NAMALWA (cell line): ENCODE results near the gene RNF144A.
"Not testable (repeated sequence)": the region's sequence is repeated elsewhere in the genome, so short reads cannot be mapped to it uniquely, and the experiment has no call there.

Experiments
- DNase-seq: peaks from one replicate; pipeline ENCODE4 v3.0.0-alpha.2; 2015; ENCODE audit warnings: low spot score

The RNF144A gene

DNA sequence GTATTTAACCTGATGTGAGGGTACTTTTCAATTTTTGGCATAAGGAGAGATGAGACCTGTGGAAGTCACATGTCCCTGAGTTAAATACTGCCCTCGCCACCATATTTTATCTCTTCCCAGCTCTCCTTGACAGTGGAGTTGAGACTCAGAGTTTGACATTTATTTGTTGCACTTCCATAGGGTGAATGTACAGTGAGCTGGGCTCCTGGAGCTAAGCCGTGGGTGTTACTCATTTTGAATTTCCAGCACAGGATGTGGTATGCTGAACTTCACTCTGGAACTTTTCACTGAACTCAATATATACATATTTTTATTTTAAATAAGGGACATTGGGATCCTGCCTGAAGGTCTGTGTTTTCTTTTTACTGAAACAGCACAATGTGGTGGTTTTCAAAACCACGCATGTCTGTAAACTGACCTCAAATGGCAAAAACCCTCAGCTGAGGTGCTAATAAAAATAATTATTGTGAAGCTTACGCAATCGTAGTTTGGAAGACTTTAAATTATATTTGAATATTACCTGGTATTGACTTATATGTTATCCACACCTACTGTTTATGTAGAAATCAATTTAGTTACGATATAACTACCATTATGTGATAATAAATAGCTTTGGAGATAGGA lies 12.1 kb downstream of the RNF144A start:
- no peak for DNase-seq

DNA sequence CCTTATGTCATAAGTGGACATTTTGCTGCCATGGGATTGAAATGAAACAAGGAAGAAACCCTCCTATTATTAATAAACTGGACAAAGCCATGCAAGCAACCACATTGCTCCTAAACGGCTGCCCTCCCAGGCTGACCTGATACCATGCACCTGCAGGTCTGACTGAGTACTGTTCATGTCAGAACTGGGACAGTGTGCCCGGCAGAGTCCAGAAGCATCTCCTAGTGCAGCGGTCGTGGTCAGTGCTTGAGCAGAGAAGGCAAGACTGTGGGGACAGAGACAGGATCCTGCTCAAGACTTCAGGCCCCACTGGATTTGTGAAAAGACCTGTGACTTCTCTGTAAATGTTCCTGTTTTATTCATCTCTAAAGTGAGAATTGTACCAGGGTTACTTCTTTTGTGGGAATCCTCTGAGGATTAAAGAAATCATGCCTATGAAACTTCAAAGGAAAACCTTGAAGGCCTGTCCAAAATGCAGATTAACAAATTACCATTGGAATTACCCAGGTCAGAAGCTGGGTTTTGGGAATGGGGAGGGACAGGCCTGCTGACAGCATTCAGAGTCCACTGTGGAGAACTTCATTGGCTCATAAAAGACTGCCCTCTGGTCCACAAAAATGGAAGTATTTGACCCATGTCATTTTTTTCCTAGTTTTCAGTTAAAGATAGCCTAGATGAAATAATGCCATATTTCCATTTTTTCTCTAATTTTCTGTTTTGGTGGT lies 13.9 kb downstream of the RNF144A start:
- DNase-seq, result no peak

DNA sequence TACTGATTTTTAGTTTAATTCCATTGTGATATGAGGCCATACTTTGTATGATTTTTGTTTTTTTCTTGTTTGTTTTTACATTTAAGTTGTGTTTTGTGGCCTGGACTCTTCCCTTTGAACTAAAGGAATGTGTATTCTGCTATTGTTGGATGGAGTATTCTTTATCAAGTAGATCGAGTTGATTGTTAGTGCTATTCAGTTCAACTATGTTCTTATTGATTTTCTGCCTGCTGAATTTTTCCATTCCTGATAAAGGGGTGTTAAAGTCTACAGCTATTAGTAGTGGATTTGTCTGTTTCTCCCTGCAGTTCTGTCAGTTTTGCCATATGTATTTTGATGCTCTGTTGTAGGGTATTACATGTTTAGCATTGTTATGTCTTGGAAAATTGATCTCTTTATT lies 14.5 kb downstream of the RNF144A start:
- no peak for DNase-seq

DNA sequence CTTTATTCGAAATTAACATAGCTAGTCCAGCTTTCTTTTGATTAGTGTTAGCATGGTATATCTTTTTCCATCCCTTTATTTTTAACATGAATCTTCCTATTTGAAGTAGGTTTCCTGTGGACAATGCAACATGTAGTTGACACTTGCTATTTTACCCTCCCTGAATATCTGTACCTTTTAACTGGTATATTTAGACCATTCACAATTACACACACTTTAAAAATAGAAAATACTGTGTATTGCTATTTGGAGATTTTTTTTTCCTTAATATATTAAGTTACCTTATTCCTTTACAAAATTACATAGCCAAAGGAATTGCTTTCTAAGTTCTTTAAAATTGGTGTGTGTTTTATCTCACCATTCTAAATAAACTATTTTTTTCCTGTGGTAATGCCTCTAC lies 15.0 kb downstream of the RNF144A start:
- no peak for DNase-seq

DNA sequence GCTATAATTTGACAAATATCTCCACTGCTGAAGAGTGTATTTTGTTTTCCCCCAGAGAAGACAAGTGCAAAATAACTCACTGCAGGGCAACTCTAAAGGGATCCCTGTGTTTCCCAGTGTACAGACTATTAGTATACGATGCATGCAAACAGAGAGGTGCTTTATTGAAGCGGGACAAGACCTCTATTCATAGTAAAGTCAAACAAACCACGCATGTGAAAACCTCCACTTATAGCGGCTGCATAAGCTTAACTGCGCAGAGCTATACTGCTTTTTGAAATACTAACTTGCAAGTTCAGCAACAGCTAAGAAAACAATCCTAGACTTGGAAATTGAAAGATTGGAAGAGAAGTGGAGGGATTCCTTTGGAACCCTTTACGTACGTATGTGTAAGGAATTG lies 15.6 kb downstream of the RNF144A start:
- no peak for DNase-seq

DNA sequence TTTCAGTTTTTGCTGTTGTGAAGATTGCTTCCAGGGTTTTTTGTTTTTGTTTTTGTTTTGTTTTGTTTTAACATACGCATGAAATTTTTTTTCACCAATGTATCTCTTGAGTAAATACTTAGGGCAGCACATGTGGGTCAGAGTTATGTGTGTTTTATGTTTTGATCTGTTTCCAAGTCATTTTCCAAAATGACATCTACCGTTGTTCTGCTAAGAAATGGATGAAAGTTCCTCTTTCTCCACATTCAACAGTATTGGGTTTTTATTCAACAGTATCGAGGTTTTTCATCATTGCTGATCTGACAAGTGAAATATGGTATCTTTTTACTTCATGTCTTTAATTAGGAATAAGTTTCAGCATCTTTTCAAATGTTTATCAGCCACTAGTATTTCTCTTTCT lies 16.7 kb downstream of the RNF144A start:
- no peak for DNase-seq

DNA sequence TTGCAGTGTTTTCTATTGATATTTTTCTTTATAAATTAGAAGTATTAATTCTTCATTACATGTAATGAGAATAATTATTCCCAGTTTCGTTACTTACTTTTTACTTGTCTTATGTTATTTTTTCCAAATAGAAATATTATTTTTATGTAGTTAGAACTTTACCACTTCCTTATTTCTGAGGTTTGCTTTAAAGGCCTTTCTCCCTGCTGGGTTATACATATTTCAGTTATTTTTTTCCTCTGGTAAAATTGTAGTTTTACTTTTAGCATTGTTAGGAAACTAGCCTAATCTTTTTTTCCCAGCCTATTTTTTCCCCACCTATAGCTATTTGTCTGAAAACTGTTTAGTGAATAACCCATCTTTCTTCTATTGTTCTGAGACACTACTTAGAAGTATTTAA lies 17.1 kb downstream of the RNF144A start:
- no peak for DNase-seq

DNA sequence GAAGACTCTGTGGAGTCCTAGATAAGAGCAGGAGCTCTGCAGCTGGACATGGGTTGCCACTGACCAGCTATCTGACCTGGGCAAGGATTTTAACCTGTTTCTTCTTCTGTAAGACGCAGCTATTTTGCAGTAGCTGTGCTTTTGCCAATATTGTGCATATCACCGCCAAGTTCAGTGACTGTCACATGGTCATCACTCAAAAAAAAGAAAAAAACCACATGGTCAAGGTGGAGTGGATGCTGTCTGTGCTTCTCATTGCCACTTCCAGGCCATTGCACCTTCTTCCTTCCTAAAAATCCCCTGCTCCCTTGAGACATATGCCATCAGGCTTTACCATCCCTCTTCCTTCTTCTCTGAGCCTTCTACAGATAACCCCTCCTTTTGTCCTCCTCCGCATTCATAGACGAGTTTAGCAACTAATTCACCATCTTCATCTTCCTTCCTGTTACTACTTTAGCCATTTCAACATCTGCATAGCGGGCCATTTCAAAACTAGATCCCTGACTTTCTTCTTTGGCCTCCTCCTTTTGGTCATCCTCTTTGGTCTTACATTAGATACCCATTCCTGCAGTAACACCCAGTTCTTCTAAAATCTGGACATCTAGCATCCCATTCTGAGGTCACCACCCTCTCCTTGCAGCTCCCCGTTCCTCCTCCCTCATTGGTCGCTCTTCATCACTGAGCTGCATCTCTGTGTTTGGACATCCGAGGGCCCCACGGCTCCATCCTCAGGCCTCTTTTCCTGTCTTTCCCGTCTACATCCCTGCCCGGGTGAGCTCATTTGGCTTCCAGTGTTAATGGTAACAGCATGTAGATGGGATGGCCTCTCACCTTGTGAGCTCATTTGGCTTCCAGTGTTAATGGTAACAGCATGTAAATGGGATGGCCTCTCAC lies 17.8 kb downstream of the RNF144A start:
- no peak for DNase-seq

DNA sequence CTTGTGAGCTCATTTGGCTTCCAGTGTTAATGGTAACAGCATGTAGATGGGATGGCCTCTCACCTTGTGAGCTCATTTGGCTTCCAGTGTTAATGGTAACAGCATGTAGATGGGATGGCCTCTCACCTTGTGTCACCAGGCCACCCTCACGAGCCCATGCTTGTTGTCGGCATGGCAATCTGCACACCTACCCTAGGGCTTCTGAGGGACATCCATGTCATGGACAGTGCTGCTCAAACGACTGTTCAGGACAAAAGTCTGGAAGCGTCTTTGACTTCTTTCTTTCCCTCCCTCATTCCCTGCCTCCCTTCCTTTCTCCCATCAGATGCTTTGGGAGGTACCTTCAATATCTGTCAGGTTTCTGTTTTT lies 18.4 kb downstream of the RNF144A start:
- not testable (repeated sequence) for DNase-seq

DNA sequence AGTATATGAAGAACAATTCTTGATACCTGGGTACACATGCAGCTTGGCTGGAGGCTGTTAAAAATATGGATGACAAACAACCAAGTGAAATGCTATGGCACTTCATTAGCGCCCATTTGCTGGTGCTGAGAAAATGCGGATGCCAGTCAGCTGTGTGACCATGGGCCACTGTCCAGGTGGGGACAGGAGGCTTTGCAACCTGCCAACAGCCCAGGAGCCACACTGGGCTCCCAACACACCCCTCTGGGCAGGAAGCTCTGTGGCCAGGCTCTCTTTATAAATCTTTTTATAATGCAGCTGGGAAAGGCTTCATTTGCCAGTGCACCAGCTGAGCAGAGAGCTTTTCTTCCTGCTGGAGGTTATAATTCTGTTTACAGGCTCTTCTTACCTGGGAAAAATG lies 19.9 kb downstream of the RNF144A start:
- no peak for DNase-seq

DNA sequence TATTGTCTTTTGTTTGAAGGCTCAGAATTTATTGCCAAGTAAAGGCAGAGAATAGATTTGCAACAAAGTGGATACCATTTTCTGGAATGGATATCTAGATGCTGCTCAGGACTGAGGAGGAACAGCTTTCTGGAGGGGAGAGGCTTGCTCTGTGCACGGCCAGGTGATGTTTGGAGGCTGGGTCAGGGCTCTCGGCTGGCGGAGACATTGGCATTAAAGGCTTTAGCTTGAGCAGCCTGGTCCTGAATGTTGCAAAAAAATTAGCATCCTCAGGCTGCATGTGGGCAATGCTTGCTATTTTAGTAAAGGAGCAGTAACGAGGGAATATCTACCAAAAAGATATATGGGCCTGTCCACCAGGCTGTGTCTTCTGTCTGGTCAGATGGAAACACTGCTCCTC lies 20.4 kb downstream of the RNF144A start:
- no peak for DNase-seq

DNA sequence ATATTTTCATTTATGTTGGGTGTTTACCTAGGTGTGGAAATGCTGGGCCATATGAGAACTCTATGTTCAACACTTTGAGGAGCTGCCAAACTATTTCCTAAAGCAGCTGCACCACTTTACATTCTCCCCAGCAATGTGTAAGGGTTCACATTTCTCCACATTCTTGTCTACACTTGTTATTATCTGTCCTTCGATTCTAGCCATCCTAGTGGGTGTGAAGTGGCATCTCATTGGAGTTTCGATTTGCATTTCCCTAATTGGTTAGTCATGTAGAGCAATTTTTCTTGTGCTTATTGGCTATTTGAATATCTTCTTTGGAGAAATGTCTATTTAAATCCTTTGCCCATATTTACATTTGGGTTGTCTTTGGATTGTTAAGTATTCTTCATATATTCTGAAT lies 21.9 kb downstream of the RNF144A start:
- no peak for DNase-seq

DNA sequence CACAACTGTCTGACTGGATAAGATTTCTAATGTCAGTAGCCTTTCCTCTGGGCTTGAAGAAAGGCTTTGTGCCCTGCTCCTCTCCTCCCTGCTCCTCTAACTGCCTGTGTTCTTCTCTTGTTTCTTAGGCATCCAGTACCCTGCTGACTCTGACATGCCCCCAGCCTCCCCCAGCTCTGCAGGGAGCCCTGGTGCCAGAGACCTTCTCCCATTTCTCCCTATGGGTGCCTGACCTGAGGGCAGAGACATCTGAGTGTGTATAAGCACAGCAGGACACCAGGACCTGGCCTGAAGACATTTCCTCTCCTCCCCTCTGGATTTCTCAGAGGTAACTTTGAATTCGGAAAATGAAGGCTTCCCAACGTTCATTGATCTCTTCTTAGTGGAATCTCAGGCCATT lies 23.6 kb downstream of the RNF144A start:
- no peak for DNase-seq

DNA sequence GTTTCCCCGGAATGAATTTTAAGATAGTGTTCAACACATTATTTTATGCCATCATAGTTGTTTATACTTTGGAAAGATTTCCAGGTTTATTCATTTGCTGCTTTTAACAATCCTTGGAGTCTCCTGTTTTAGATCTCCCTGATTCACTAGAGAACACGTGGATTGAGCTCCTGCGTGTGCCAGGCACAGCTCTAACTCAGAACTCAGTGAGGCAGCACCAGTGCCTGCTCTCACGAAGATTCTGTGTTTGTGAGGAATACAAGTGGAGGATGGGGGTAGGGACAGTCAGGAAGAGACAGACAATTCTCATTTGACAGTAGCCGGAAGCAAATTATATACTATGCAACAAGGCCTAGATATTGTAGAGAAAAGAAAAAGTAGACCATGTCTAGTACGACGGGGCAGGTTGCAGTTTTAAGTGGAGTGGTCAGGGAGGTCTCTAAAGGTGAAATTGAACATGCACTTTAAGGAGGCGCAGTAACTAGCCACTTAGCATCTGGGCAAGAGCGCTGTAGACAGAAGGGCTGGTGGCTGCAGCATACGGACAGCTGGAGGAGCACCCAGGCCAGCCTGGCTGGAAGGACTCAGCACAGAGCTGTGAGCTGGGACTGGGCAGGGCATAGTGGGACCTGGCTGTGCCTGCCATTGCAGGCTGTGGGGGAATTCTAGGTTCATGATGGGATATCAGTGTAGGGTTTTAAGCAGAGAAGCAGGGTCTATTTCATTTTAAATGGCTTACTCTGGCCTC lies 24.3 kb downstream of the RNF144A start:
- DNase-seq, result no peak

DNA sequence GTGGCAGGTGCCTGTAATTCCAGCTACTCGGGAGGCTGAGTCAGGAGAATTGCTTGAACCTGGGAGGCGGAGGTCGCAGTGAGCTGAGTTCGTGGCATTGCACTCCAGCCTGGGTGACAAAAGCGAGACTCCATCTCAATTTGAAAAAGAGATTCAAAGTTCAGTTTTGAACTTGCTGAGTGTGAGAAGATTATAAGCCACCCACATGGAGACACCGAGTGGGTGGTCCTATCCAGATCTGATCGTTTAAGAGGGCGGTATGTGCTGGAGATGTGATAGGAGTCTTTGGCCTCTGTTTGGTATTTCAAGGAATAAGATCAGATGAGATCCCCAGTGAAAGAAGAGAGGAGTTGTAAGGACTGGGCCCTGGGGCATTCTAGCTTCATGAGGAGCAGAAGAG lies 25.6 kb downstream of the RNF144A start:
- no peak for DNase-seq

DNA sequence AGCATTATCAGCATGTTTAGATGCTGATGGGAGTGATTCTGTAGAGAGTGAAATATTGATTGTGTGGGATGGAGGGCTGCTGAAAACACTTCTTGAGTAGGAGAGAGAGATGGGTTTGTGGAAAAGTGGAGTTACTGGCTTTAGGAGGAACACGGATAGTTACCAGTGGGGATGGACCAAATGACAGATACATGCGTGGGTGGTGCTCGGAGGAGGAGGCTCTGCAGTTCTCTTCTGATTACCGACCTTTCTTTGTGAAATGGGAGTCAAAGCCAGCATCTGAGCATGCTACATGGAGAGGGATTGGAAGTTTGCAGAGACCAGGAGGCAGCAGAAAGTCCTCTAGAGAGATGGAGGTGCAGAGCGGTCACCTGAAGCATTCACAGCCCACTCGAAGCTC lies 26.3 kb downstream of the RNF144A start:
- no peak for DNase-seq

DNA sequence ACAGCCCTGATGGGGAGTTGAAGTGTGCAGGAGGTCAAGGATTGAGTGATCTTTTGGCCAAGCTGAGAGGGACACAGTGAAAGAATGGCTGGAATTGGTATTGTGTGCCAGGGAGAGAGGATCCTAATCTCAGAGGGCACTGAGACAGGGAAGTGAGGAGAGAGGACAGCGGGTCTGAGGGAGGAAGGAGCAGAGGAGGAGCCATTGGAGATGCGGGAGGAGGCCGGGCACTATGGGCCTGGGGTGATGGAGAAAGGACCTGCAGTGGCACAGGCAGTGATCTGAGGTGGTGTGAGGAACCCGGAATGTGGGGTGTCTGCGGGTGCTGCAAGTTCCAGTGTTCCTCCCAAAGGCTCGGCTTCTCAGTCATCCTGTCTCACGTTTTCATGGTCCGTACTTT lies 26.8 kb downstream of the RNF144A start:
- no peak for DNase-seq

DNA sequence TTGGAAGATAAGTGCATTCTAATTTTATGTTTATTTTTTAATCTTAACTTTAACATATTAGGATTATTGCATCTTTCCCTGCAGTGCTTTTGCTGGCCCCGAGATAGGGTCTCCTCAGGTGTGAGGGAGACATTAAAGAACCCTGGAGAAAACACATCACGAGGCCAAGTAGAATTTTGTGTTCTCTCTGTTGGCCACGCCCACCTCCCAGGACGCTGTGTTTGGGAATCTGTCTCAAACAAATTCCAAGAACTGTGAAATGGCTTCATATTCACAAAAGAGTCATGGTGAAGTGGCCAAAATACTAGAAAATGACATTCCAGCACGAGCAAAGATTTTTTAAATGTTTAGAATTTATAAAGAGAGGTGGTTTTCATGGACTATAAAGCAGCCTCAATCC lies 27.3 kb downstream of the RNF144A start:
- DNase-seq, result no peak

DNA sequence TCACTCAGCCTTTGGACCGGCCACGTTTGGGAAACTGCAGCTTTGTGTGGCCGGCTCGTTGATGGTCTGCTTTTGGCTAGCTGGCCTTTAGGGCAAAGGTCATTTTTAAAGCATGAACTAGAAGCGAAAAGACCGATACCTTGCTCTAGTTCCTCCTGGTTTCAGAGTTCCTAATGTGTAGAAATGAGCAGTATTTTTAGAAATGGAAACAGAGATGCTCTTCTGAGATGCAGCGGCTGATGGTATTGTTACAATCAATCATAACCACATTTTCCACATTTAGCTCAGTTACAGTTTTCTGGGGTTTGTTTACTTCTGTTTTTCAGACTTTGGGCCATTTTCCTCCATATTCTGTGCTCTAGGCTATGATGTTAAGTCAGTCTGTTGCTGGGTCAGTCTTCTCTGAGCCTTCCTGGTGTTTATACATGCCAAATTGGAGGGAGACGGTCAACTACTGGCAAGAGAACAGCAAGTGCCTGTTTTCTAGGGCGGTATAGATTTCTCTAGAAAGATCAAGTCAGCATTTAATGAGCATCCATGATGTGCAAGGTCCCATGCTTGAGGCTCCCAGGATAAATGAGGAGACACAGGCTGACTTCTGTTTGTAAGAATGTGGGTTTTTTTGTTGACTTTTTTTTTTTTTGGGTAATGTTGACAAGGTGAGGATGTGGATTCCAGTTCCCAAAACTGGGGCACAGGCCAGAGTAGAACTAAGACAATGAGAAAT lies 28.0 kb downstream of the RNF144A start:
- no peak for DNase-seq

DNA sequence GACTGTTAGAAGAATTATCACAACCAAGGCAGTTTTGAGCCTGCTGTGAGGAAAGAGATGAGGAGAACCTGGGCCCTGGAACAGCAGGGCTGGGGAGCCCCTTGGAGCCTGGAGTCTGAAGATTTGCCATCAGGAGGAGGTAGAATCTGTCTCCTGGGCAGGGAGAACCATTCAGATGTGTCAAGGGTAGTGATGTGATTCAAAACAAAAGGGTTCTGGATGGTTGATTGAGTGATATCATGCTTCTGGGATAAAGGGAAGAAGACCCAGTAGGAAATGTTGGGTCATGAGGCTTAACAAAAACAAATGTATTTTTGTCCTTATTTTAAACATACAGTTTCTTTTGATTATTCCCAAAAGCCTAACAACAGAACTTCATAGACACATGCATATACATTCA lies 28.6 kb downstream of the RNF144A start:
- no peak for DNase-seq

DNA sequence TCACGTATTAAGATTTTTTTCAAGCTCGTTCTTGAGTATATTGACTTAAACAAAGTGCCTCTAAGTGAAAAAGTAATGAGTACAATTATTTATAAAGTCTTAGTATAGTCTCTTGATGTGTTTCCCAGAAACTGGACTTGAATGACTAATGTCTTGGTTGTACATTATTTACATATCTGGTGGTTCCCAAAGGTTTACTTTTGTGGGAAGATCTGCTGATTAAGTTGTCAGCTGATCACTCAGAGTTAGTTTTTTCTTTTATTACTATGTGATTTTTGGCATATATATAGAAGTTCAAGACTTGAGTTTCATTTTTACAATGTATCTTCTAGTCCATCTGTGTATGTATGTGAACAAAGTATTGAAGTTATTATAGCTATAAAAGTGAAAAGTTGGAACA lies 29.5 kb downstream of the RNF144A start:
- DNase-seq, result no peak
